Measurements from ENCODE around the gene SORCS2. TPM values are rescaled to one million over a fixed set of nuclear protein-coding genes. Genes with fewer than 3 reads are reported as not detected.

SORCS2 gene
- total and polyA plus RNA-seq, 2 of the 8 experiments (the other 6 are each of a cell fraction or from before 2014, with no cell fraction given): 0.36 to 1.8 TPM

DNA sequence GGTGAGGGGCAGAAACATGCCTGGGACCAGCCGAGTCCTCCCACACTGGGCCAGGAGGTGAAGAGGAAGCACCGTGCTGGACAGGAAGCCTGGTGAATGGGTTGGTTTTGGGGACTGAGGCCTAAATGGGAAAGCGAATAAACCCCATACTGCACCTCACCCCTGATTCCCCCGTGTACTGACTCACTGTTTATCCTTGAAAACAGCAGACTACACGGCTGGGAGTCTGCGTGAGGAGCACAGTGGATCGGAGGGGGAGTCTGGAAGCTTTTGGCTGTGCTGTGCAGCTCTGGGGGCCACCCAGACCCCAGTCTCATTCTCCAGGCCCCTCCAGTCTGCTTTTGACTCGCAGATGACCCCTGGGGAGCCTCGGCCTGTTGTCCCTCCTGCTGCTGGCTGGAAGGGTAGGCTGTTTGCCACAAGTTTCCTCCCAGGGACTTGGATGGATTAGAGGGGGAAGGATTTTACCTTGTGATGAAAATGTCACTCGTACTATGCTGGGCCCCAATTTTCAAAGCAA is 152.4 kb downstream of the SORCS2 start:
- Histone ChIP-seq H3K56ac (replicated peaks; ENCODE audit: insufficient read length, low read depth, low read length) (no peak overlapping the region), H2AK5ac (ENCODE audit: low read depth, low read length) (no peak overlapping the region), H3K14ac (ENCODE audit: insufficient read length) (no peak overlapping the region), H4K20me1 (replicated peaks in 1 of 2; ENCODE audit: control insufficient read depth in 1 of 2, insufficient read depth in 2 of 2, low read length in 2 of 2) (no peaks in the 10 kb centered on the region), H2BK15ac (ENCODE audit: low read length) (no peak overlapping the region), H4K5ac (ENCODE audit: insufficient read length, low read depth, low read length) (no peak overlapping the region), H4K91ac (replicated peaks; ENCODE audit: insufficient read length, low read length) (no peak overlapping the region), H3K4me3 (ENCODE audit: extremely low read depth in 1 of 4, insufficient read depth in 2 of 4, low read depth in 3 of 4, low read length in 4 of 4) (no peak overlapping the region), H3K18ac (ENCODE audit: extremely low read depth, low read length) (no peak overlapping the region), H4K8ac (ENCODE audit: extremely low read depth, insufficient read depth, low read length) (no peak overlapping the region; the same call in 1 of the 2 replicates), H3K27ac (ENCODE audit: low read depth, low read length) (no peak overlapping the region), H2BK20ac (ENCODE audit: low read length) (no peak overlapping the region), H2AFZ (ENCODE audit: low read length) (no peak overlapping the region), H3K36me3 (ENCODE audit: control insufficient read depth in 2 of 4, insufficient read depth in 4 of 4, low read length in 3 of 4) (no peaks in the 10 kb centered on the region), H3K27me3 (replicated peaks in 1 of 4; ENCODE audit: control insufficient read depth in 3 of 4, extremely low read depth in 1 of 4, insufficient read depth in 3 of 4, low read length in 3 of 4) (no peaks in the 10 kb centered on the region), H3K4me1 (replicated peaks in 1 of 4; ENCODE audit: control insufficient read depth in 3 of 4, insufficient read depth in 4 of 4, low read length in 3 of 4) (no peaks in the 10 kb centered on the region), H3K79me1 (ENCODE audit: low read depth, low read length) (no peaks in the 10 kb centered on the region), H3K9me3 (ENCODE audit: insufficient read depth in 2 of 2, low read depth in 1 of 2, low read length in 1 of 2) (no peaks in the 10 kb centered on the region), H2BK12ac (ENCODE audit: low read depth, low read length) (no peak overlapping the region), H3K23ac (ENCODE audit: insufficient read length) (no peak overlapping the region), H2BK5ac (ENCODE audit: low read depth, low read length) (no peak overlapping the region), H3K9ac (replicated peaks in 1 of 4; ENCODE audit: extremely low read depth in 1 of 4, low read depth in 3 of 4, low read length in 3 of 4) (no peak overlapping the region), H3K4me2 (ENCODE audit: insufficient read depth in 1 of 2, low read depth in 2 of 2, low read length in 2 of 2) (no peak overlapping the region), H3K79me2 (ENCODE audit: control insufficient read depth in 1 of 2, insufficient read depth in 2 of 2, low read length in 2 of 2) (no peaks in the 10 kb centered on the region), H3K4ac (replicated peaks; ENCODE audit: insufficient read length, low read depth, low read length) (no peak overlapping the region), H2BK120ac (replicated peaks; ENCODE audit: low read depth, low read length) (no peak overlapping the region), H3K23me2 (ENCODE audit: low read depth, low read length) (no peaks in the 10 kb centered on the region)
- 85% methylated on average over 10 of the region's 10 CpGs; no CpG with 5 or more reads in 1 of the 2 experiments for WGBS, 2 experiments (ENCODE audit: extremely low coverage in 1 of 2, insufficient coverage in 1 of 2, insufficient read length in 1 of 2, insufficient replicate concordance in 2 of 2, low coverage in 1 of 2, low lambda C conversion rate in 2 of 2, missing lambda C conversion rate in 1 of 2)
- no peak for DNase-seq (ENCODE audit: low read depth in 1 of 2, low spot score in 2 of 2)
- POLR2A ChIA-PET (ENCODE audit: partially characterized antibody): no interaction called here
- CTCF ChIA-PET (ENCODE audit: partially characterized antibody): interaction anchor here (0.8 to 7.2 kb wide), 3 partner anchors 9 to 625 kb away, joined by 3 to 36 read pairs (median 3); no protein-coding TSS in a partner anchor
- no peak for TF ChIP-seq NANOG (IDR thresholded peaks at IDR 0.05; ENCODE audit: insufficient read depth, low read depth, low read length, poor library complexity, severe bottlenecking)
- no peak for TF ChIP-seq SAP30 (IDR thresholded peaks at IDR 0.05; ENCODE audit: insufficient read depth, insufficient replicate concordance, low read length)
- no peak for TF ChIP-seq TAF1 (IDR thresholded peaks at IDR 0.05; ENCODE audit: low read depth, low read length)
- TF ChIP-seq RXRA (IDR thresholded peaks at IDR 0.05; ENCODE audit: insufficient read depth, low read depth, low read length): no peak
- no peak for TF ChIP-seq HDAC6 (IDR thresholded peaks at IDR 0.05; ENCODE audit: low read depth, low read length)
- TF ChIP-seq SUZ12 (IDR thresholded peaks at IDR 0.05; ENCODE audit: low read length): no peak
- no peak for TF ChIP-seq GABPA (IDR thresholded peaks at IDR 0.05; ENCODE audit: borderline replicate concordance, insufficient read depth, low read length)
- no peak for TF ChIP-seq SP1 (IDR thresholded peaks at IDR 0.05; ENCODE audit: low read depth, low read length)
- FAIRE-seq: no peak
